GM12878 (cell line): ENCODE measurements around the gene WDR45B. TPM values are rescaled to one million over a fixed set of nuclear protein-coding genes. Genes with fewer than 3 reads are reported as not detected.

Experiments used
- IKZF1 ChIP-seq: fragments of 450-650 bp; conservative IDR thresholded peaks from 2 replicates; pipeline ENCODE4 v1.6.1; 2017; ENCODE audit warnings: antibody characterized with exemption, mild to moderate bottlenecking
- PRDM15 ChIP-seq: fragments of 450-650 bp; formaldehyde crosslinking; IDR thresholded peaks from 2 replicates; pipeline ENCODE4 v1.4.0; 2020; ENCODE audit warnings: mild to moderate bottlenecking, moderate library complexity
- RBBP5 ChIP-seq: fragments of 200-600 bp; sonication (generic); conservative IDR thresholded peaks from 2 replicates; pipeline ENCODE4 v1.6.1; 2016
- ZNF592 ChIP-seq: fragments of 450-650 bp; IDR thresholded peaks from 2 replicates; pipeline ENCODE4 v1.6.1; 2017; ENCODE audit warnings: mild to moderate bottlenecking, moderate library complexity
- polyA plus RNA-seq, 11 experiments: library from polyadenylated mRNA; depleted of rRNA in 4 of 11; unstranded in 6 of 11; stranded (reverse) in 5 of 11; fragments of >200 nt; fragmentation: Nextera tagmentation in 4 of 11; fragmentation: Illumina TruSeq in 1 of 11; extraction: Ambion mirVana in 4 of 11; extraction: Trizol in 1 of 11; gene quantifications; 1 replicate in 1 of 11; 2 replicates in 10 of 11; pipeline versions ENCODE4 v1.2.1 to v1.2.3, GENCODE V29; 2011 to 2016; ENCODE audit warnings: inconsistent platforms in 2 of 11, missing spikeins in 2 of 11, low read depth in 1 of 11
- total RNA-seq, 4 experiments: library from RNA; depleted of rRNA in 3 of 4; stranded (reverse); fragments of >200 nt in 3 of 4; fragmentation: Illumina TruSeq in 1 of 4; extraction: Trizol in 1 of 4; gene quantifications; 2 replicates each; pipeline versions ENCODE4 v1.2.1 to v1.2.3, GENCODE V29; 2013 to 2021
- TF ChIP-seq, protein P1 (sequence below): fragments of 450-650 bp; IDR thresholded peaks from 2 replicates; pipeline ENCODE4 v1.6.1; 2017; ENCODE audit warnings: mild to moderate bottlenecking, moderate library complexity
- TF ChIP-seq, protein P2 (sequence below): fragments of 450-650 bp; IDR thresholded peaks from 2 replicates; pipeline ENCODE4 v1.6.1; 2016; ENCODE audit warnings: mild to moderate bottlenecking

Gene WDR45B
- total and polyA plus RNA-seq, 10 of the 15 experiments (the other 5 are each of a cell fraction or from before 2014, with no cell fraction given) = 1.0 to 73.7 (median 26.6) TPM

DNA sequence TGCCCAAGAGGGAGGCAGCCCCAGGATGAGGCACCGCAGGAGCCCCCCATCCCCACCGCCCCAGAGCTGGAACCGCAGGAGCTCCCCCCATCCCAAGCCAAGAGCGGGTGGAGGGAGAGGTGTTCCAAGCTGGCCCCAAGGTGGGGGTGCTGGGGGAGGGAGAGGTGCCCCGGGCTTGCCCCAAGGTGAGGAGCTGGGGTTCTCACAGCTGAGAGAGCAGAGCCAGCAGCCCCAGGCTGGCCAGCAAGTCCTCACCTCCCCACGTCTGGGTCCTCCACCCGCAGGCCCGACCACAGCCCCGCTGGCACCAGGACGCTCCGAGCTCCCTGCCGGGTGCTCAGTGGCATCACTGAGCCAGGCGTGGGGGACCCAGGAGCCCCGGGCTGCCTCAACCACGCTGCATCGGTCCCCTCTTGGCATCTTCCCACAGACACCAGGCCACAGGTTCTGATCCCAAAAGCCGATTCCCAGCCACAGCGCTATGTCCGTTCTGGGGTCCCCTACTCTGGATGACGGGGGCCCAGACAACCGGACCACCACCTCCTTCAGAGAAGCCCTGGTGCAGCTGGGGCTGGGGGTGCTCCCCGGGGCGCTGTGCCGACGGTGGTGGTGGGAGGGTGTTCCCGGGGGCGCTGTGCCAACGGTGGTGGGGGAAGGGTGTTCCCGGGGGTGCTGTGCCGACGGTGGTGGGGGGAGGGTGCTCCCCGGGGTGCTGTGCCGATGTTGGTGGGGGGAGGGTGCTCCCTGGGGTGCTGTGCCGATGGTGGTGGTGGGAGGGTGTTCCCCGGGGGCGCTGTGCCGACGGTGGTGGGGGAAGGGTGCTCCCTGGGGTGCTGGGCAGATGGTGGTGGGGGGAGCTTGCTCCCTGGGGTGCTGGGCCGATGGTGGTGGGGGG, 15.4 kb upstream of the WDR45B start (continued):
- TF ChIP-seq PRDM15 (CRISPR knock-in tag) (no peak), RBBP5 (no peak), IKZF1 (no peak), ZNF592 (no peak)
- TF ChIP-seq, protein P1, sequence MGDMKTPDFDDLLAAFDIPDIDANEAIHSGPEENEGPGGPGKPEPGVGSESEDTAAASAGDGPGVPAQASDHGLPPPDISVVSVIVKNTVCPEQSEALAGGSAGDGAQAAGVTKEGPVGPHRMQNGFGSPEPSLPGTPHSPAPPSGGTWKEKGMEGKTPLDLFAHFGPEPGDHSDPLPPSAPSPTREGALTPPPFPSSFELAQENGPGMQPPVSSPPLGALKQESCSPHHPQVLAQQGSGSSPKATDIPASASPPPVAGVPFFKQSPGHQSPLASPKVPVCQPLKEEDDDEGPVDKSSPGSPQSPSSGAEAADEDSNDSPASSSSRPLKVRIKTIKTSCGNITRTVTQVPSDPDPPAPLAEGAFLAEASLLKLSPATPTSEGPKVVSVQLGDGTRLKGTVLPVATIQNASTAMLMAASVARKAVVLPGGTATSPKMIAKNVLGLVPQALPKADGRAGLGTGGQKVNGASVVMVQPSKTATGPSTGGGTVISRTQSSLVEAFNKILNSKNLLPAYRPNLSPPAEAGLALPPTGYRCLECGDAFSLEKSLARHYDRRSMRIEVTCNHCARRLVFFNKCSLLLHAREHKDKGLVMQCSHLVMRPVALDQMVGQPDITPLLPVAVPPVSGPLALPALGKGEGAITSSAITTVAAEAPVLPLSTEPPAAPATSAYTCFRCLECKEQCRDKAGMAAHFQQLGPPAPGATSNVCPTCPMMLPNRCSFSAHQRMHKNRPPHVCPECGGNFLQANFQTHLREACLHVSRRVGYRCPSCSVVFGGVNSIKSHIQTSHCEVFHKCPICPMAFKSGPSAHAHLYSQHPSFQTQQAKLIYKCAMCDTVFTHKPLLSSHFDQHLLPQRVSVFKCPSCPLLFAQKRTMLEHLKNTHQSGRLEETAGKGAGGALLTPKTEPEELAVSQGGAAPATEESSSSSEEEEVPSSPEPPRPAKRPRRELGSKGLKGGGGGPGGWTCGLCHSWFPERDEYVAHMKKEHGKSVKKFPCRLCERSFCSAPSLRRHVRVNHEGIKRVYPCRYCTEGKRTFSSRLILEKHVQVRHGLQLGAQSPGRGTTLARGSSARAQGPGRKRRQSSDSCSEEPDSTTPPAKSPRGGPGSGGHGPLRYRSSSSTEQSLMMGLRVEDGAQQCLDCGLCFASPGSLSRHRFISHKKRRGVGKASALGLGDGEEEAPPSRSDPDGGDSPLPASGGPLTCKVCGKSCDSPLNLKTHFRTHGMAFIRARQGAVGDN = no peak
- TF ChIP-seq, protein P2, sequence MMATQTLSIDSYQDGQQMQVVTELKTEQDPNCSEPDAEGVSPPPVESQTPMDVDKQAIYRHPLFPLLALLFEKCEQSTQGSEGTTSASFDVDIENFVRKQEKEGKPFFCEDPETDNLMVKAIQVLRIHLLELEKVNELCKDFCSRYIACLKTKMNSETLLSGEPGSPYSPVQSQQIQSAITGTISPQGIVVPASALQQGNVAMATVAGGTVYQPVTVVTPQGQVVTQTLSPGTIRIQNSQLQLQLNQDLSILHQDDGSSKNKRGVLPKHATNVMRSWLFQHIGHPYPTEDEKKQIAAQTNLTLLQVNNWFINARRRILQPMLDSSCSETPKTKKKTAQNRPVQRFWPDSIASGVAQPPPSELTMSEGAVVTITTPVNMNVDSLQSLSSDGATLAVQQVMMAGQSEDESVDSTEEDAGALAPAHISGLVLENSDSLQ = no peak
